H1 (cell line): Measurements from ENCODE around the gene CAV3. TPM values are rescaled to one million over a fixed set of nuclear protein-coding genes. Genes with fewer than 3 reads are reported as not detected.

Experiments used
- GTF2F1 ChIP-seq: IDR thresholded peaks from 2 replicates; pipeline ENCODE4 v1.6.1; 2012; ENCODE audit warnings: low read depth, low read length, improper control_type of control experiment, borderline replicate concordance
- NANOG ChIP-seq: IDR thresholded peaks from 2 replicates; pipeline ENCODE4 v1.6.1; 2011; ENCODE audit warnings: low read length, low read depth, mild to moderate bottlenecking, inconsistent platforms; ENCODE audit not compliant: insufficient read depth, poor library complexity, severe bottlenecking
- NRF1 ChIP-seq: IDR thresholded peaks from 2 replicates; pipeline ENCODE4 v1.6.1; 2011; ENCODE audit warnings: mild to moderate bottlenecking, low read depth, low read length, improper control_type of control experiment
- ZNF274 ChIP-seq: IDR thresholded peaks from 2 replicates; pipeline ENCODE4 v1.7.0; 2012; ENCODE audit warnings: low read length, borderline replicate concordance; ENCODE audit errors: extremely low read depth
- polyA plus RNA-seq, 7 experiments: library from polyadenylated mRNA; depleted of rRNA in 3 of 7; stranded (reverse) in 5 of 7; unstranded in 2 of 7; fragments of >200 nt in 5 of 7; fragments of 200-250 nt in 2 of 7; gene quantifications; 1 replicate in 5 of 7; 2 replicates in 1 of 7; 4 replicates in 1 of 7; pipeline versions ENCODE4 v1.2.1 to v1.2.3, GENCODE V29; 2011 to 2013; ENCODE audit warnings: missing spikeins in 2 of 7, mixed read lengths in 2 of 7
- total RNA-seq: library from RNA; stranded (reverse); fragmentation: NEBNext Ultra II Directional; extraction: Animal tissue kit (Norgen Biotek cat#: 25700); gene quantifications from 2 replicates; pipeline ENCODE4 v1.2.1, GENCODE V29; 2021

Gene CAV3
- total and polyA plus RNA-seq, 2 of the 8 experiments (the other 6 are each of a cell fraction or from before 2014, with no cell fraction given): not detected

DNA sequence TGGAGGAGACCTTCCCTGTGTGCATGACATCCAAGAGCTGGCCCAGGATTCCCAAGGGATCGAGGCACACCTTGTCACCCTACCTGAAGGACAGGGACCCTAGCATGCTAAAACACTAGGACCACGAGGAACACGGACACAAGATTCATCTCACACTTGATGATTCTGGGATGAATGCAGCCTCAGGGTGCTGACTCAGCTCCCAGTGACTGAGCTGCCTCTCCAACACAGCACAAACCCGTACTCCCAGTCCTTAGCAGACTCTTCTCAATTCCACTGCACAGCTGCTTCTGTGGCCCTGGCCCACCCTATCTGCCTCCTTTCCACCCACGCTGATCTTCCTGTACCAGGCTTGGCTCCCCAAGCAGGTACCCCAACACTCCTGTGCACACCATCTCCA lies 44.9 kb downstream of the CAV3 start (continued):
- TF ChIP-seq NRF1 (no peak), ZNF274 (no peak), GTF2F1 (no peak), NANOG (no peak)
